DOHH2 (cell line): Measurements from ENCODE around the gene PPP6R3.
"Not testable (repeated sequence)": the region's sequence is repeated elsewhere in the genome, so short reads cannot be mapped to it uniquely, and the experiment has no call there.

Experiments used
- H3F3A ChIP-seq: fragments of 200-600 bp; sonication (generic), shearing (Covaris generic); 2 replicates; pipeline ENCODE4 v1.6.0; 2016; ENCODE audit warnings: antibody characterized with exemption, mild to moderate bottlenecking; ENCODE audit not compliant: control insufficient read depth, insufficient read depth
- H3K27ac ChIP-seq: fragments of 200-600 bp; sonication (generic); 2 replicates; pipeline ENCODE4 v1.5.1; 2014; ENCODE audit warnings: low read depth, mild to moderate bottlenecking, low read length, moderate library complexity
- H3K27me3 ChIP-seq: fragments of 200-600 bp; sonication (generic); 2 replicates; pipeline ENCODE4 v1.6.1; 2014; ENCODE audit warnings: mild to moderate bottlenecking, low read length, mixed read lengths; ENCODE audit not compliant: control insufficient read depth
- H3K36me3 ChIP-seq: fragments of 200-600 bp; sonication (generic); 2 replicates; pipeline ENCODE4 v1.6.1; 2014; ENCODE audit warnings: mild to moderate bottlenecking, low read length, moderate library complexity, mixed read lengths; ENCODE audit not compliant: control insufficient read depth
- H3K4me1 ChIP-seq: fragments of 200-600 bp; sonication (generic); 2 replicates; pipeline ENCODE4 v1.6.1; 2014; ENCODE audit warnings: mild to moderate bottlenecking, low read length, mixed read lengths; ENCODE audit not compliant: control insufficient read depth
- H3K4me2 ChIP-seq: fragments of 200-600 bp; sonication (generic); 2 replicates; pipeline ENCODE4 v1.6.0; 2014; ENCODE audit warnings: mild to moderate bottlenecking, low read length, moderate library complexity
- H3K4me3 ChIP-seq: fragments of 200-600 bp; sonication (generic); 2 replicates; pipeline ENCODE4 v1.5.1; 2014; ENCODE audit warnings: mild to moderate bottlenecking, low read length, mixed read lengths
- H3K79me2 ChIP-seq: fragments of 200-600 bp; sonication (generic); 2 replicates; pipeline ENCODE4 v1.6.1; 2014; ENCODE audit warnings: mild to moderate bottlenecking, low read length, mixed read lengths; ENCODE audit not compliant: control insufficient read depth
- H3K9me2 ChIP-seq: fragments of 200-600 bp; sonication (generic); replicated peaks from 2 replicates; pipeline ENCODE4 v1.6.1; 2014; ENCODE audit warnings: mild to moderate bottlenecking, low read length, mixed read lengths; ENCODE audit not compliant: control insufficient read depth
- H3K9me3 ChIP-seq: fragments of 200-600 bp; sonication (generic); 2 replicates; pipeline ENCODE4 v1.6.1; 2014; ENCODE audit warnings: antibody characterized with exemption, low read length, mixed read lengths; ENCODE audit not compliant: control insufficient read depth, insufficient read depth
- H4K20me1 ChIP-seq: fragments of 200-600 bp; sonication (generic); 2 replicates; pipeline ENCODE4 v1.6.0; 2014; ENCODE audit warnings: low read depth, mild to moderate bottlenecking, antibody characterized with exemption, low read length, moderate library complexity; ENCODE audit not compliant: control insufficient read depth, insufficient read depth
- EZH2phosphoT487 ChIP-seq: fragments of 200-600 bp; sonication (generic); IDR thresholded peaks from 2 replicates; pipeline ENCODE4 v1.6.1; 2017; ENCODE audit warnings: borderline replicate concordance, mild to moderate bottlenecking, antibody characterized with exemption, low read length, moderate library complexity, mixed read lengths
- TF ChIP-seq, protein P1 (sequence below): fragments of 200-600 bp; sonication (generic); IDR thresholded peaks from one replicate; pipeline ENCODE4 v1.5.1; 2014; ENCODE audit warnings: antibody characterized with exemption, mild to moderate bottlenecking, low read depth, low read length; ENCODE audit not compliant: poor library complexity, severe bottlenecking

PPP6R3 gene

GRCh38 chr11:68628837-68629236 is 168.3 kb downstream of the PPP6R3 start:
- H4K20me1 ChIP-seq, H3K9me3 ChIP-seq, H3K79me2 ChIP-seq, H3K27me3 ChIP-seq, H3K4me1 ChIP-seq, H3K4me3 ChIP-seq, H3K9me2 ChIP-seq, H3F3A ChIP-seq, H3K4me2 ChIP-seq, H3K36me3 ChIP-seq, H3K27ac ChIP-seq: not testable (repeated sequence)

- H3K27ac ChIP-seq, H3K9me2 ChIP-seq, H3K4me3 ChIP-seq, H3K36me3 ChIP-seq, H3F3A ChIP-seq, H3K27me3 ChIP-seq, H4K20me1 ChIP-seq, H3K4me1 ChIP-seq, H3K9me3 ChIP-seq, H3K4me2 ChIP-seq, H3K79me2 ChIP-seq: not testable (repeated sequence)
Measured at GRCh38 chr11:68632375-68632774, 171.8 kb downstream of the PPP6R3 start.

DNA sequence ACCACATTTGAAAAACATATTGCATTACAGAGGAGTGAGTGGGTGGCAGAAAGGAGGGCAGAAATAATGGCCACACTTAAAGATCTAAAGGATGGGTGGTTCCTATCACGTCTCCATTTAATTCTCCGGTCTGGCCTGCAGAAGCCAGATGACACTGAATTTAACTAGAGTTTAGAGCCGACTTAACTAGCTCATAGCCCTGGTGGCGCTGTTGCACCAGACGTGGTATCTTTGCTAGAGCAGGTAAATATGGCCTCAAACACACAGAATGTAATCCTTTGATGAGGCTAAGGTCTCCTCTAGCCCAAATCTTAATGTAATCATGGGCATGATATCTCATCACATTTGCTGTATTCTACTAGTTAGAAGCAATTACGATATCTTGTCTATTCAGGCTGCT is 172.2 kb downstream of the PPP6R3 start:
- Histone ChIP-seq H3K79me2 (no peaks in the 10 kb centered on the region), H3K4me3 (no peak overlapping the region), H3K27ac (no peak overlapping the region), H3K36me3 (no peaks in the 10 kb centered on the region), H4K20me1 (no peaks in the 10 kb centered on the region), H3K9me2 (no peaks in the 10 kb centered on the region), H3K9me3 (no peaks in the 10 kb centered on the region), H3K27me3 (no peaks in the 10 kb centered on the region), H3K4me2 (no peak overlapping the region), H3F3A (no peaks in the 10 kb centered on the region), H3K4me1 (no peaks in the 10 kb centered on the region)
- TF ChIP-seq, protein P1, sequence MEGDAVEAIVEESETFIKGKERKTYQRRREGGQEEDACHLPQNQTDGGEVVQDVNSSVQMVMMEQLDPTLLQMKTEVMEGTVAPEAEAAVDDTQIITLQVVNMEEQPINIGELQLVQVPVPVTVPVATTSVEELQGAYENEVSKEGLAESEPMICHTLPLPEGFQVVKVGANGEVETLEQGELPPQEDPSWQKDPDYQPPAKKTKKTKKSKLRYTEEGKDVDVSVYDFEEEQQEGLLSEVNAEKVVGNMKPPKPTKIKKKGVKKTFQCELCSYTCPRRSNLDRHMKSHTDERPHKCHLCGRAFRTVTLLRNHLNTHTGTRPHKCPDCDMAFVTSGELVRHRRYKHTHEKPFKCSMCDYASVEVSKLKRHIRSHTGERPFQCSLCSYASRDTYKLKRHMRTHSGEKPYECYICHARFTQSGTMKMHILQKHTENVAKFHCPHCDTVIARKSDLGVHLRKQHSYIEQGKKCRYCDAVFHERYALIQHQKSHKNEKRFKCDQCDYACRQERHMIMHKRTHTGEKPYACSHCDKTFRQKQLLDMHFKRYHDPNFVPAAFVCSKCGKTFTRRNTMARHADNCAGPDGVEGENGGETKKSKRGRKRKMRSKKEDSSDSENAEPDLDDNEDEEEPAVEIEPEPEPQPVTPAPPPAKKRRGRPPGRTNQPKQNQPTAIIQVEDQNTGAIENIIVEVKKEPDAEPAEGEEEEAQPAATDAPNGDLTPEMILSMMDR: peak; percentile 67
- TF ChIP-seq EZH2phosphoT487: no peak

DNA sequence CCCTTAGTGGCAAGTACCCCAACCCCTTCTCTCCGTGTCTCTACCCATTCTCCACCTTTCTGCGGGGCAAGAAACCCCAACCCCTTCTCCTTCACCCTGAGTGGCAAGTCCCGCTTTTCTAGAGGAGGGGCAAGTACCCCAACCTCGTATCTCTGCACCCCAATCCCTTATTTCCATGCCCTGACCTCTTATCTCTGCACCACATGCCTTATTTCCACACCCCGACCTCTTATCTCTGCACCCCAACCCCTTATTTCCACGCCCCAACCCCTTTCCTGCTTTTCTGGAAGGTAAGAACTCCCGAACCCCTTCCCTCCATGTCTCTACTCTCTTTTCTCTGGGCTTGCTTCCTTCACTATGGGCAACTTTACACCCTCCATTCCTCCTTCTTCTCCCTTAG is 174.1 kb downstream of the PPP6R3 start:
- not testable (repeated sequence) for H3K9me2 ChIP-seq, H3K4me2 ChIP-seq, H4K20me1 ChIP-seq

GRCh38 chr11:68635172-68635571 is 174.6 kb downstream of the PPP6R3 start:
- not testable (repeated sequence) for H3K9me3 ChIP-seq, H3K4me1 ChIP-seq, H3K4me3 ChIP-seq, H3K27ac ChIP-seq, H4K20me1 ChIP-seq, H3K4me2 ChIP-seq, H3F3A ChIP-seq, H3K27me3 ChIP-seq, H3K36me3 ChIP-seq, H3K79me2 ChIP-seq, H3K9me2 ChIP-seq

More for the DNA sequence above, 174.1 kb downstream of the PPP6R3 start:
- not testable (repeated sequence) for H3F3A ChIP-seq, H3K9me3 ChIP-seq, H3K27ac ChIP-seq, H3K4me1 ChIP-seq, H3K27me3 ChIP-seq, H3K4me3 ChIP-seq, H3K36me3 ChIP-seq, H3K79me2 ChIP-seq

DNA sequence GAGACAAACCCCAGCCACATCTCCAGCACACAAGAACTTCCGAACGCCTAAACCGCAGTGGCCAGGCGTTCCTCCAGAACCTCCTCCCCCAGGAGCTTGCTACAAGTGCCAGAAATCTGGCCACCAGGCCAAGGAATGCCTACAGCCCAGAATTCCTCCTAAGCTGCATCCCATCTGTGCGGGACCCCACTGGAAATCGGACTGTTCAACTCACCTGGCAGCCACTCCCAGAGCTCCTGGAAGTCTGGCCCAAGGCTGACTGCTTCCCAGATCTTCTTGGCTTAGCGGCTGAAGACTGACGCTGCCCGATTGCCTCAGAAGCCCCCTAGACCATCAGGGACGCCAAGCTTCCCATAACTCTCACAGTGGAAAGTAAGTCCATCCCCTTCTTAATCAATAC is 175.3 kb downstream of the PPP6R3 start:
- not testable (repeated sequence) for H3K9me3 ChIP-seq, H3K4me2 ChIP-seq, H3K4me1 ChIP-seq, H3F3A ChIP-seq, H3K27me3 ChIP-seq, H4K20me1 ChIP-seq, H3K9me2 ChIP-seq, H3K79me2 ChIP-seq, H3K4me3 ChIP-seq, H3K36me3 ChIP-seq, H3K27ac ChIP-seq

DNA sequence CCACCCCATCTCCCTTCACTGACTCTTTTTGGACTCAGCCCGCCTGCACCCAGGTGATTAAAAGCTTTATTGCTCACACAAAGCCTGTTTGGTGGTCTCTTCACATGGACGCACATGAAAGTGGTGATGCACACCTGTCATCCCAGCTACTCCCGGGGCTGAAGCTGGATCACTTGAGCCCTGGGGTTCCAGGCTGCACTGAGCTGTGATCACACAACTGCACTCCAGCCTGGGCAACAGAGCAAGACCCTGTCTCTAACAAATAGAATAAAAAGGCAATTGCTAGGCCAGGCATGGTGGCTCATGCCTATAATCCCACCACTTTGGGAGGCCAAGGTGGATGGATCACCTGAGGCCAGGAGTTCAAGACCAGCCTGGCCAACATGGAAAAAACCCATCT is 178.8 kb downstream of the PPP6R3 start:
- not testable (repeated sequence) for H3K4me3 ChIP-seq, H3K9me3 ChIP-seq, H3K27me3 ChIP-seq, H3K27ac ChIP-seq, H3K9me2 ChIP-seq, H3K79me2 ChIP-seq, H3F3A ChIP-seq, H3K4me2 ChIP-seq, H3K4me1 ChIP-seq, H3K36me3 ChIP-seq, H4K20me1 ChIP-seq
